Lower leg skin (tissue), 3 donors: Measurements from ENCODE around the gene SAMD3.

ENCODE experiments used
- POLR2A ChIP-seq, 2 donors: fragments of 450-650 bp; IDR thresholded peaks; one replicate each; pipeline ENCODE4 v1.6.1; 2016 to 2017; ENCODE audit warnings: antibody characterized with exemption in 2 of 2, mild to moderate bottlenecking in 1 of 2, moderate library complexity in 1 of 2
- TF ChIP-seq, protein P1 (sequence below), 3 donors: fragments of 450-650 bp; IDR thresholded peaks; one replicate each; pipeline ENCODE4 v1.5.1; 2016; ENCODE audit warnings: antibody characterized with exemption in 3 of 3, mild to moderate bottlenecking in 3 of 3, moderate library complexity in 2 of 3

DNA sequence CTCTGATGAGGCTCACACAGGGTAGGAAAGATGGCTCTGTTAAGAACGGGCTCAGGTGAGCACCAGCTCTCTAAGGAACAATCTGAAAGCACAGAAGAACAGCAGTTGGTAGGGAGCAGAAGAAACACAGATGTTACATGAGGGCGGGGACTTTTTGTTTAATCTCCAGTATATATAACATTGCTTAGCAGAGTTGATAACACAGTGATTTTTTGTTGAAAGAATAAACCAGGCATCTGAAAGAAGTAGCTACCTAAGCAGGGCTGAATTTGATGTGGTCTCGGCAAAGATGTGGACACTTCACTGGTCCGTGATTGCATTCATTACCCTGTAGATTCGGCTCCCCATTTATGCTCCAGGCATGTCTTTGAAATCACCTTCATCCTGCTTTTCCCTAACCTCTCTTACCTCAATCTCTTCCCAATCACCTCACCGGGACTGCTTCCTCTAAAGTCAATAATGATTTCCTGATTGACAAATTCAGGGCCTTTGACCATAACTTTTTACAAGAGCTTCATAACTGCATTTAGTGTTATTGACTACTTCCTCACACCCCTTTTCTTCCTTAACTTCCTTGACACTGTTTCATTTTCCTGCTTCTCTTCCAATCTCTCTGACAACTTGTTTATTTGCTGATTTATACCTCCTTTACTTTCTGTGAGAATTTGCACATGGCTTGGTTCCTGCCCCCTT, 34.4 kb downstream of the SAMD3 start:
- TF ChIP-seq, protein P1, sequence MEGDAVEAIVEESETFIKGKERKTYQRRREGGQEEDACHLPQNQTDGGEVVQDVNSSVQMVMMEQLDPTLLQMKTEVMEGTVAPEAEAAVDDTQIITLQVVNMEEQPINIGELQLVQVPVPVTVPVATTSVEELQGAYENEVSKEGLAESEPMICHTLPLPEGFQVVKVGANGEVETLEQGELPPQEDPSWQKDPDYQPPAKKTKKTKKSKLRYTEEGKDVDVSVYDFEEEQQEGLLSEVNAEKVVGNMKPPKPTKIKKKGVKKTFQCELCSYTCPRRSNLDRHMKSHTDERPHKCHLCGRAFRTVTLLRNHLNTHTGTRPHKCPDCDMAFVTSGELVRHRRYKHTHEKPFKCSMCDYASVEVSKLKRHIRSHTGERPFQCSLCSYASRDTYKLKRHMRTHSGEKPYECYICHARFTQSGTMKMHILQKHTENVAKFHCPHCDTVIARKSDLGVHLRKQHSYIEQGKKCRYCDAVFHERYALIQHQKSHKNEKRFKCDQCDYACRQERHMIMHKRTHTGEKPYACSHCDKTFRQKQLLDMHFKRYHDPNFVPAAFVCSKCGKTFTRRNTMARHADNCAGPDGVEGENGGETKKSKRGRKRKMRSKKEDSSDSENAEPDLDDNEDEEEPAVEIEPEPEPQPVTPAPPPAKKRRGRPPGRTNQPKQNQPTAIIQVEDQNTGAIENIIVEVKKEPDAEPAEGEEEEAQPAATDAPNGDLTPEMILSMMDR (IDR thresholded peaks at IDR 0.05), result no peak
- no peak for TF ChIP-seq POLR2A (IDR thresholded peaks at IDR 0.05)
